ENCODE results near the gene DDO. TPM values are rescaled to one million over a fixed set of nuclear protein-coding genes. Genes with fewer than 3 reads are reported as not detected.

DDO gene
- polyA plus RNA-seq, 1 donor from 2014 or later: not detected

- Histone ChIP-seq H3K9me3 (ENCODE audit: low read length) (no peaks in the 10 kb centered on the region), H3K4me2 (ENCODE audit: low read length) (no peak overlapping the region), H3K9me2 (ENCODE audit: insufficient read depth, low read length) (no peaks in the 10 kb centered on the region), H3K79me2 (replicated peaks; ENCODE audit: insufficient read depth, low read length) (no peaks in the 10 kb centered on the region), H3K27ac (ENCODE audit: low read length) (no peak overlapping the region), H2AFZ (ENCODE audit: low read depth, low read length) (no peak overlapping the region), H4K20me1 (ENCODE audit: insufficient read depth) (no peaks in the 10 kb centered on the region), H3K27me3 (ENCODE audit: insufficient read depth, low read depth, low read length) (peaks cover 11% of the 10 kb centered on the region), H3K9ac (ENCODE audit: low read length) (no peak overlapping the region), H3K36me3 (ENCODE audit: insufficient read depth, low read length) (no peaks in the 10 kb centered on the region), H3K4me3 (ENCODE audit: low read length) (no peak overlapping the region), H3F3A (ENCODE audit: insufficient read depth, low read length, poor library complexity, severe bottlenecking) (no peaks in the 10 kb centered on the region)
- TF ChIP-seq MXI1 (conservative IDR thresholded peaks at IDR 0.05; ENCODE audit: poor library complexity, severe bottlenecking): no peak
- no peak for TF ChIP-seq TAF1 (IDR thresholded peaks at IDR 0.05; ENCODE audit: low read depth)
- TF ChIP-seq POLR2AphosphoS5 (IDR thresholded peaks at IDR 0.05): no peak
- no peak for TF ChIP-seq EZH2 (IDR thresholded peaks at IDR 0.05; ENCODE audit: borderline replicate concordance, insufficient read depth, low read length, poor library complexity, severe bottlenecking)
- no peak for TF ChIP-seq RAD21 (conservative IDR thresholded peaks at IDR 0.05)
Observed at GRCh38 chr6:110353457-110354001, 61.8 kb downstream of the DDO start.

- Histone ChIP-seq H3K9me2 (ENCODE audit: insufficient read depth, low read length) (no peaks in the 10 kb centered on the region), H3K27ac (ENCODE audit: low read length) (no peak overlapping the region), H3K9me3 (ENCODE audit: low read length) (no peaks in the 10 kb centered on the region), H3K9ac (ENCODE audit: low read length) (no peak overlapping the region), H3K4me2 (ENCODE audit: low read length) (no peak overlapping the region), H3K27me3 (ENCODE audit: insufficient read depth, low read depth, low read length) (peaks cover 6% of the 10 kb centered on the region), H3K36me3 (ENCODE audit: insufficient read depth, low read length) (no peaks in the 10 kb centered on the region), H4K20me1 (ENCODE audit: insufficient read depth) (no peaks in the 10 kb centered on the region), H3F3A (ENCODE audit: insufficient read depth, low read length, poor library complexity, severe bottlenecking) (no peaks in the 10 kb centered on the region), H2AFZ (ENCODE audit: low read depth, low read length) (no peak overlapping the region), H3K4me3 (ENCODE audit: low read length) (no peak overlapping the region), H3K79me2 (replicated peaks; ENCODE audit: insufficient read depth, low read length) (no peaks in the 10 kb centered on the region)
- TF ChIP-seq EP300 (conservative IDR thresholded peaks at IDR 0.05; ENCODE audit: poor library complexity, severe bottlenecking): no peak
- no peak for TF ChIP-seq RAD21 (conservative IDR thresholded peaks at IDR 0.05)
- no peak for TF ChIP-seq MXI1 (conservative IDR thresholded peaks at IDR 0.05; ENCODE audit: poor library complexity, severe bottlenecking)
- no peak for TF ChIP-seq POLR2AphosphoS5 (IDR thresholded peaks at IDR 0.05)
- TF ChIP-seq REST (IDR thresholded peaks at IDR 0.05; ENCODE audit: borderline replicate concordance): no peak
- TF ChIP-seq EZH2 (IDR thresholded peaks at IDR 0.05; ENCODE audit: borderline replicate concordance, insufficient read depth, low read length, poor library complexity, severe bottlenecking): no peak
- TF ChIP-seq SMC3 (conservative IDR thresholded peaks at IDR 0.05; ENCODE audit: poor library complexity): no peak
- TF ChIP-seq TAF1 (IDR thresholded peaks at IDR 0.05; ENCODE audit: low read depth): no peak
- TF ChIP-seq CTCF (IDR thresholded peaks at IDR 0.05; ENCODE audit: poor library complexity, severe bottlenecking): no peak
Observed at GRCh38 chr6:110352563-110353262, 62.7 kb downstream of the DDO start.

Measured in neural cell (in vitro differentiated cells).